ENCODE data around the gene EFHC2. TPM values are rescaled to one million over a fixed set of nuclear protein-coding genes. Genes with fewer than 3 reads are reported as not detected.

The EFHC2 gene
- polyA plus RNA-seq, 1 donor (not counting 4 experiments of a cell fraction or from before 2014, with no cell fraction given), result 0.98 TPM

DNA sequence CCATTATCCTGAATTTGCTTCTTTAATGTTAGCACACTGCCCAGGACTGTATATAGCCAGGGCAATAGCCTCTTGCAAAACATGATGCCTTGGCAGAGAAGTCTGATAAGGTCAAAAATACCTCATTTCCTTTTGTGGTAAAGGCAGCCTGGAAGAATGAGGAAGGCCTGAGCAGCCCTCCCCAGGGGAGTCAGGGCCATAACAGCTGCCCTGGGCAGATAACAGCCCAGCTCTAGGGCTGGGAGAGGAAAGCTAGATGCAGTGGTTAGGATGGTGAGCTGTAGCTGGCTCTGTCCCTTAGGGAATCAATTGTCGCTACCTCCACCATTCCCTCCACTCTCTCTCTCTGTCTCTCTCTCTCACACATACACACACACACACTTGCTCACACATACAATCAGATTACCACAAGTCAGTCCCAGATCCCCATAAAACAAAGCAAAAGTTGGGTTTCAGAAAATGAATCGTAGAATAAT lies 29.2 kb downstream of the EFHC2 start:
- Histone ChIP-seq H2AFZ (ENCODE audit: control insufficient read depth, low read length) (no peak overlapping the region), H3K9me3 (ENCODE audit: control insufficient read depth, low read depth, low read length) (no peaks in the 10 kb centered on the region), H3K79me2 (ENCODE audit: control insufficient read depth, insufficient read depth, low read length) (no peaks in the 10 kb centered on the region), H4K20me1 (ENCODE audit: control insufficient read depth, extremely low read depth, insufficient read depth, low read length) (no peaks in the 10 kb centered on the region), H3K4me2 (ENCODE audit: control insufficient read depth, extremely low read depth, insufficient read depth, low read depth, low read length) (no peak overlapping the region), H3K4me1 (ENCODE audit: control insufficient read depth, extremely low read depth, insufficient read depth, low read length) (no peaks in the 10 kb centered on the region), H3K9ac (ENCODE audit: control insufficient read depth, extremely low read depth, insufficient read depth, low read length) (no peak overlapping the region), H3K9me1 (ENCODE audit: control insufficient read depth, extremely low read depth, insufficient read depth, low read length) (no peaks in the 10 kb centered on the region), H3K36me3 (ENCODE audit: control insufficient read depth in 2 of 2, extremely low read depth in 1 of 2, insufficient read depth in 2 of 2, low read length in 2 of 2) (no peaks in the 10 kb centered on the region), H3K27me3 (ENCODE audit: control insufficient read depth, extremely low read depth, insufficient read depth, low read length) (no peaks in the 10 kb centered on the region), H3K4me3 (ENCODE audit: control insufficient read depth in 2 of 3, extremely low read depth in 1 of 3, insufficient read depth in 2 of 3, low read depth in 1 of 3, low read length in 3 of 3) (no peak overlapping the region), H3K27ac (ENCODE audit: control insufficient read depth, insufficient read depth, low read length) (no peak overlapping the region)
- DNase-seq (ENCODE audit: low read depth, low spot score), result no peak
- no peak for FAIRE-seq
- TF ChIP-seq, protein P1, sequence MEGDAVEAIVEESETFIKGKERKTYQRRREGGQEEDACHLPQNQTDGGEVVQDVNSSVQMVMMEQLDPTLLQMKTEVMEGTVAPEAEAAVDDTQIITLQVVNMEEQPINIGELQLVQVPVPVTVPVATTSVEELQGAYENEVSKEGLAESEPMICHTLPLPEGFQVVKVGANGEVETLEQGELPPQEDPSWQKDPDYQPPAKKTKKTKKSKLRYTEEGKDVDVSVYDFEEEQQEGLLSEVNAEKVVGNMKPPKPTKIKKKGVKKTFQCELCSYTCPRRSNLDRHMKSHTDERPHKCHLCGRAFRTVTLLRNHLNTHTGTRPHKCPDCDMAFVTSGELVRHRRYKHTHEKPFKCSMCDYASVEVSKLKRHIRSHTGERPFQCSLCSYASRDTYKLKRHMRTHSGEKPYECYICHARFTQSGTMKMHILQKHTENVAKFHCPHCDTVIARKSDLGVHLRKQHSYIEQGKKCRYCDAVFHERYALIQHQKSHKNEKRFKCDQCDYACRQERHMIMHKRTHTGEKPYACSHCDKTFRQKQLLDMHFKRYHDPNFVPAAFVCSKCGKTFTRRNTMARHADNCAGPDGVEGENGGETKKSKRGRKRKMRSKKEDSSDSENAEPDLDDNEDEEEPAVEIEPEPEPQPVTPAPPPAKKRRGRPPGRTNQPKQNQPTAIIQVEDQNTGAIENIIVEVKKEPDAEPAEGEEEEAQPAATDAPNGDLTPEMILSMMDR (optimal IDR thresholded peaks at IDR 0.05 in 1 of 3, IDR thresholded peaks at IDR 0.05 in 1 of 3, conservative IDR thresholded peaks at IDR 0.05 in 1 of 3; ENCODE audit: extremely low read depth in 1 of 3, insufficient read depth in 2 of 3, low read length in 3 of 3), result no peak
- no peak for TF ChIP-seq EZH2 (IDR thresholded peaks at IDR 0.05; ENCODE audit: low read length)
- dilution Hi-C loops (cut with MboI; ENCODE audit: extremely low pct_ligation_motif_present, low sequenced_read_pairs), result no loop called here

GRCh38 chrX:44312421-44312820 lies 31.1 kb downstream of the EFHC2 start:
- Histone ChIP-seq H3K27ac (ENCODE audit: control insufficient read depth, insufficient read depth, low read length) (no peak overlapping the region), H3K9me3 (ENCODE audit: control insufficient read depth, low read depth, low read length) (no peaks in the 10 kb centered on the region), H3K79me2 (ENCODE audit: control insufficient read depth, insufficient read depth, low read length) (no peaks in the 10 kb centered on the region), H3K4me1 (ENCODE audit: control insufficient read depth, extremely low read depth, insufficient read depth, low read length) (no peaks in the 10 kb centered on the region), H2AFZ (ENCODE audit: control insufficient read depth, low read length) (no peak overlapping the region), H3K4me3 (ENCODE audit: control insufficient read depth in 2 of 3, extremely low read depth in 1 of 3, insufficient read depth in 2 of 3, low read depth in 1 of 3, low read length in 3 of 3) (no peak overlapping the region), H4K20me1 (ENCODE audit: control insufficient read depth, extremely low read depth, insufficient read depth, low read length) (no peaks in the 10 kb centered on the region), H3K9me1 (ENCODE audit: control insufficient read depth, extremely low read depth, insufficient read depth, low read length) (no peaks in the 10 kb centered on the region), H3K27me3 (ENCODE audit: control insufficient read depth, extremely low read depth, insufficient read depth, low read length) (no peaks in the 10 kb centered on the region), H3K36me3 (ENCODE audit: control insufficient read depth in 2 of 2, extremely low read depth in 1 of 2, insufficient read depth in 2 of 2, low read length in 2 of 2) (no peaks in the 10 kb centered on the region), H3K9ac (ENCODE audit: control insufficient read depth, extremely low read depth, insufficient read depth, low read length) (no peak overlapping the region), H3K4me2 (ENCODE audit: control insufficient read depth, extremely low read depth, insufficient read depth, low read depth, low read length) (no peak overlapping the region)
- dilution Hi-C loops (cut with MboI; ENCODE audit: extremely low pct_ligation_motif_present, low sequenced_read_pairs), result no loop called here
- no peak for FAIRE-seq
- no peak for TF ChIP-seq EZH2 (IDR thresholded peaks at IDR 0.05; ENCODE audit: low read length)
- TF ChIP-seq, protein P1 (optimal IDR thresholded peaks at IDR 0.05 in 1 of 3, IDR thresholded peaks at IDR 0.05 in 1 of 3, conservative IDR thresholded peaks at IDR 0.05 in 1 of 3; ENCODE audit: extremely low read depth in 1 of 3, insufficient read depth in 2 of 3, low read length in 3 of 3), result no peak
- DNase-seq (ENCODE audit: low read depth, low spot score), result no peak
